K562 (cell line): ENCODE results near the gene CDC42EP3. TPM values are rescaled to one million over a fixed set of nuclear protein-coding genes. Genes with fewer than 3 reads are reported as not detected.
A peak's percentile ranks its signal among the peaks of the same experiment; 100 is the strongest.

Experiments
- ATAC-seq: fragments of 200-7000 bp; cut with Tn5 transposase; 3 replicates; pipeline ENCODE4 v1.9.1; 2020; ENCODE audit warnings: moderate library complexity
- Bru-seq: library from RNA; stranded (reverse); fragments of 400-500 nt; gene quantifications from one replicate; lab custom pipeline; 2021; lab: Mats Ljungman, UMichigan
- BruChase-seq, 2 experiments: library from RNA; stranded (reverse); fragments of 400-500 nt; gene quantifications; one replicate each; lab custom pipeline; 2021; lab: Mats Ljungman, UMichigan
- BruUV-seq: library from RNA; stranded (reverse); fragments of 400-500 nt; replicated peaks from 2 replicates; lab custom pipeline; 2021; lab: Mats Ljungman, UMichigan
- CTCF ChIA-PET: fragments of 300-600 bp; formaldehyde crosslinking; extraction: SDS; loops from one replicate; lab custom pipeline; 2021; ENCODE audit warnings: low intra/inter-chr PET ratio; lab: Yijun Ruan, JAX
- POLR2A ChIA-PET: fragments of 300-600, 350-650 bp; sonication (Branson Sonifier 250); formaldehyde crosslinking; extraction: SDS; loops from one replicate; lab custom pipeline; 2021; ENCODE audit warnings: antibody characterized with exemption, inconsistent platforms; lab: Yijun Ruan, JAX
- DNase-seq, 4 experiments: peaks; one replicate each; pipeline versions ENCODE4 v3.0.0 to v3.0.0-alpha.2; 2011 to 2018; ENCODE audit warnings: low spot score in 3 of 4, mixed read lengths in 3 of 4; ENCODE audit errors: extremely low read depth in 1 of 4
- FAIRE-seq: peaks from 2 replicates; lab custom pipeline; 2011; peaks lifted over from hg19 to GRCh38; lab: Jason Lieb, UNC
- H2AFZ ChIP-seq: 2 replicates; pipeline ENCODE4 v1.6.0; 2011; ENCODE audit warnings: low read depth, low read length, control low read depth, inconsistent platforms
- H3K27ac ChIP-seq: fragments of 200-600 bp; 3 replicates; pipeline ENCODE4 v1.8.0; 2011; ENCODE audit warnings: low read depth, mild to moderate bottlenecking, control low read depth, inconsistent platforms, low read length, moderate library complexity, mixed read lengths; ENCODE audit errors: extremely low read depth
- H3K27me3 ChIP-seq, 2 experiments: fragments of 300-600 bp in 1 of 2; 2 replicates in 1 of 2; 3 replicates in 1 of 2; pipeline versions ENCODE4 v1.6.0 to v1.8.0; 2011; ENCODE audit warnings: inconsistent platforms in 2 of 2, low read length in 2 of 2, mild to moderate bottlenecking in 1 of 2, mixed read lengths in 1 of 2, moderate library complexity in 1 of 2; ENCODE audit not compliant: control insufficient read depth in 2 of 2, insufficient read depth in 2 of 2
- H3K36me3 ChIP-seq: fragments of 300-600 bp; 3 replicates; pipeline ENCODE4 v1.8.0; 2011; ENCODE audit warnings: mild to moderate bottlenecking, low read length, inconsistent platforms; ENCODE audit not compliant: control insufficient read depth, insufficient read depth
- H3K4me1 ChIP-seq, 2 experiments: fragments of 200-600 bp in 1 of 2; replicated peaks in 1 of 2; 2 replicates in 1 of 2; 3 replicates in 1 of 2; pipeline versions ENCODE4 v1.5.1 to v1.8.0; 2011; ENCODE audit warnings: inconsistent platforms in 2 of 2, low read length in 2 of 2, mild to moderate bottlenecking in 1 of 2, mixed read lengths in 1 of 2, moderate library complexity in 1 of 2; ENCODE audit not compliant: control insufficient read depth in 2 of 2, insufficient read depth in 2 of 2
- H3K4me2 ChIP-seq: 2 replicates; pipeline ENCODE4 v1.6.1; 2011; ENCODE audit warnings: low read length, control low read depth, inconsistent platforms, mixed read lengths; ENCODE audit not compliant: insufficient read depth
- H3K4me3 ChIP-seq: fragments of 200-600 bp; sonication (generic), shearing (Covaris generic); 2 replicates; pipeline ENCODE4 v1.5.1; 2016; ENCODE audit warnings: control low read depth, inconsistent platforms
- H3K79me2 ChIP-seq: fragments of 200-600 bp; 3 replicates; pipeline ENCODE4 v1.8.0; 2011; ENCODE audit warnings: low read length, inconsistent platforms; ENCODE audit not compliant: control insufficient read depth, insufficient read depth
- H3K9ac ChIP-seq, 2 experiments: 2 replicates each; pipeline versions ENCODE4 v1.6.0 to v1.6.1; 2011; ENCODE audit warnings: low read depth in 2 of 2, low read length in 2 of 2, control low read depth in 1 of 2, inconsistent platforms in 1 of 2, mild to moderate bottlenecking in 1 of 2, mixed read lengths in 1 of 2; ENCODE audit not compliant: insufficient read depth in 1 of 2
- H3K9me1 ChIP-seq: one replicate; pipeline ENCODE4 v1.6.0; 2011; ENCODE audit warnings: inconsistent platforms, mild to moderate bottlenecking, low read length, moderate library complexity; ENCODE audit not compliant: control insufficient read depth, insufficient read depth
- H3K9me3 ChIP-seq: replicated peaks from 2 replicates; pipeline ENCODE4 v1.5.1; 2011; ENCODE audit warnings: low read depth, low read length, inconsistent platforms; ENCODE audit not compliant: control insufficient read depth, insufficient read depth
- H4K20me1 ChIP-seq: replicated peaks from 2 replicates; pipeline ENCODE4 v1.6.1; 2011; ENCODE audit warnings: low read length, inconsistent platforms, mixed read lengths; ENCODE audit not compliant: control insufficient read depth, insufficient read depth
- CREBBP ChIP-seq: IDR thresholded peaks from one replicate; pipeline ENCODE4 v1.6.1; 2012; ENCODE audit warnings: low read depth, mild to moderate bottlenecking, control low read depth, inconsistent platforms, low read length
- DACH1 ChIP-seq: fragments of 450-650 bp; IDR thresholded peaks from 2 replicates; pipeline ENCODE4 v1.6.1; 2018; ENCODE audit not compliant: partially characterized antibody
- RBM34 ChIP-seq: fragments of 200-400 bp; formaldehyde crosslinking; IDR thresholded peaks from 2 replicates; pipeline ENCODE4 v1.6.1; 2018; ENCODE audit warnings: low read length, borderline replicate concordance; ENCODE audit not compliant: insufficient read depth
- SRSF1 ChIP-seq: fragments of 200-400 bp; formaldehyde crosslinking; IDR thresholded peaks from 2 replicates; pipeline ENCODE4 v1.6.1; 2017; ENCODE audit warnings: mild to moderate bottlenecking, low read depth, low read length, moderate library complexity
- ZNF324 ChIP-seq: fragments of 250-450 bp; sonication (Bioruptor Pico); IDR thresholded peaks from 2 replicates; pipeline ENCODE4 v1.4.0; 2020; ENCODE audit warnings: mild to moderate bottlenecking
- WGBS: fragments of 100-300 bp; shearing (Covaris generic); methylation state at CpG from one replicate; pipeline ENCODE4 v1.1.6; 2016; ENCODE audit warnings: low coverage, mixed read lengths; ENCODE audit not compliant: insufficient coverage; ENCODE audit errors: missing lambda C conversion rate; 5-methylcytosine and 5-hydroxymethylcytosine counted together
- in situ Hi-C: fragments of 300-500 bp; cut with MboI; formaldehyde crosslinking; loops from 4 replicates; pipeline ENCODE4 v1.15.0; 2018; ENCODE audit warnings: inconsistent platforms, mixed read lengths
- intact Hi-C: fragments of 100-400 bp; cut with micrococcal nuclease; formaldehyde crosslinking; loops from 2 replicates; pipeline ENCODE4 v1.14.2; 2022
- long read RNA-seq, 3 experiments: library from polyadenylated mRNA in 2 of 3; library from RNA in 1 of 3; unstranded in 2 of 3; stranded (forward) in 1 of 3; transcript quantifications; one replicate each; pipeline ENCODE4 v2.0.0, GENCODE V29; 2019 to 2022
- polyA minus RNA-seq, 3 experiments: library from RNA; depleted of rRNA, polyadenylated mRNA; stranded (reverse); fragments of >200 nt; gene quantifications; 2 replicates each; pipeline ENCODE4 v1.2.3, GENCODE V29; 2011
- polyA plus RNA-seq, 8 experiments: library from polyadenylated mRNA; depleted of rRNA in 4 of 8; stranded (reverse) in 5 of 8; unstranded in 3 of 8; fragments of >200 nt; fragmentation: Nextera tagmentation in 2 of 8; fragmentation: Illumina TruSeq in 1 of 8; extraction: Ambion mirVana in 2 of 8; extraction: Trizol in 1 of 8; gene quantifications; 2 replicates each; pipeline versions ENCODE4 v1.2.1 to v1.2.3, GENCODE V29; 2011 to 2014; ENCODE audit warnings: inconsistent platforms in 1 of 8, missing spikeins in 1 of 8
- total RNA-seq, 7 experiments: library from RNA; depleted of rRNA in 6 of 7; stranded (reverse); fragments of >200 nt in 6 of 7; fragmentation: Illumina TruSeq in 2 of 7; extraction: Trizol in 2 of 7; gene quantifications; 2 replicates each; pipeline versions ENCODE4 v1.2.1 to v1.2.3, GENCODE V29; 2011 to 2021; ENCODE audit warnings: low replicate concordance in 1 of 7
- TF ChIP-seq, protein P1 (sequence below), 2 experiments: fragments of 450-650 bp in 1 of 2; sonication (generic) in 1 of 2; formaldehyde crosslinking; conservative IDR thresholded peaks; 2 replicates each; pipeline versions ENCODE4 v1.4.0 to v1.8.1; 2020 to 2022; ENCODE audit warnings: mild to moderate bottlenecking in 1 of 2, missing genetic modification reagents in 1 of 2
- TF ChIP-seq, protein P2 (sequence below): fragments of 200-800 bp; sonication (Bioruptor generic); IDR thresholded peaks from 2 replicates; pipeline ENCODE4 v1.6.1; 2017; ENCODE audit warnings: missing genetic modification characterization, missing compliant biosample characterization
- TF ChIP-seq, protein P3 (sequence below): IDR thresholded peaks from 3 replicates; pipeline ENCODE4 v1.6.1; 2011; ENCODE audit warnings: borderline replicate concordance, mild to moderate bottlenecking; ENCODE audit not compliant: insufficient read length, insufficient read depth

The CDC42EP3 gene, protein sequence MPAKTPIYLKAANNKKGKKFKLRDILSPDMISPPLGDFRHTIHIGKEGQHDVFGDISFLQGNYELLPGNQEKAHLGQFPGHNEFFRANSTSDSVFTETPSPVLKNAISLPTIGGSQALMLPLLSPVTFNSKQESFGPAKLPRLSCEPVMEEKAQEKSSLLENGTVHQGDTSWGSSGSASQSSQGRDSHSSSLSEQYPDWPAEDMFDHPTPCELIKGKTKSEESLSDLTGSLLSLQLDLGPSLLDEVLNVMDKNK
- 0.40 and 0.49 TPM in 2 replicates for total RNA-seq (2011; cell fraction: chromatin; rRNA removed; ENCODE audit: low replicate concordance)
- total RNA-seq (2011; cell fraction: nucleolus; rRNA removed): 0.50 and 0.53 TPM in 2 replicates
- 0.59 and 1.1 TPM in 2 replicates for total RNA-seq (2011; cell fraction: nucleoplasm; rRNA removed)
- total RNA-seq (2014; rRNA removed): 1.8 and 3.6 TPM in 2 replicates
- total RNA-seq (2014; rRNA removed; fragmentation: Illumina TruSeq; extraction: Trizol): 3.4 and 3.8 TPM in 2 replicates
- 1.9 and 2.0 TPM in 2 replicates for total RNA-seq (2015; rRNA removed; fragmentation: Illumina TruSeq; extraction: Trizol)
- total RNA-seq (2021): 2.5 and 4.2 TPM in 2 replicates
- 0.72 and 2.0 TPM in 2 replicates for polyA plus RNA-seq (2011; rRNA removed)
- polyA plus RNA-seq (2011; cell fraction: cytosol; rRNA removed): 0.69 and 1.8 TPM in 2 replicates
- 0.78 and 1.8 TPM in 2 replicates for polyA plus RNA-seq (2011; cell fraction: nucleus; rRNA removed)
- polyA plus RNA-seq (2012): 1.9 and 3.4 TPM in 2 replicates
- polyA plus RNA-seq (2014; fragmentation: Illumina TruSeq; extraction: Trizol): 4.1 and 6.4 TPM in 2 replicates
- under 1 TPM; 0.74 to 0.77 TPM for polyA plus RNA-seq (2014; fragmentation: Nextera tagmentation; extraction: Ambion mirVana)
- 3.1 and 3.4 TPM in 2 replicates for polyA plus RNA-seq (2014; rRNA removed)
- polyA minus RNA-seq (2011; rRNA and poly(A)+ RNA removed): 0.35 and 2.1 TPM in 2 replicates
- 0.57 and 0.64 TPM in 2 replicates for polyA minus RNA-seq (2011; cell fraction: cytosol; rRNA and poly(A)+ RNA removed)
- 0.27 and 1.2 TPM in 2 replicates for polyA minus RNA-seq (2011; cell fraction: nucleus; rRNA and poly(A)+ RNA removed)
- percentile 53 among the genes with signal in this experiment for Bru-seq, nascent RNA
- percentile 44 among the genes with signal in this experiment for BruChase-seq, experiment 1, labeled RNA remaining after a 2-hour chase
- BruChase-seq, experiment 2, labeled RNA remaining after a 6-hour chase: percentile 45 among the genes with signal in this experiment
- long read RNA-seq, experiment 1, full-length matches to known transcripts: 1 of 3 reads
- long read RNA-seq, experiment 1, partial matches to known transcripts: 0 of 3 reads
- long read RNA-seq, experiment 1, other reads (novel, unspliced or antisense): 2 of 3 reads
- long read RNA-seq, experiment 2, full-length matches to known transcripts: 1 of 6 reads
- long read RNA-seq, experiment 2, partial matches to known transcripts: 0 of 6 reads
- long read RNA-seq, experiment 2, other reads (novel, unspliced or antisense): 5 of 6 reads
- long read RNA-seq, experiment 3: 0 reads

DNA sequence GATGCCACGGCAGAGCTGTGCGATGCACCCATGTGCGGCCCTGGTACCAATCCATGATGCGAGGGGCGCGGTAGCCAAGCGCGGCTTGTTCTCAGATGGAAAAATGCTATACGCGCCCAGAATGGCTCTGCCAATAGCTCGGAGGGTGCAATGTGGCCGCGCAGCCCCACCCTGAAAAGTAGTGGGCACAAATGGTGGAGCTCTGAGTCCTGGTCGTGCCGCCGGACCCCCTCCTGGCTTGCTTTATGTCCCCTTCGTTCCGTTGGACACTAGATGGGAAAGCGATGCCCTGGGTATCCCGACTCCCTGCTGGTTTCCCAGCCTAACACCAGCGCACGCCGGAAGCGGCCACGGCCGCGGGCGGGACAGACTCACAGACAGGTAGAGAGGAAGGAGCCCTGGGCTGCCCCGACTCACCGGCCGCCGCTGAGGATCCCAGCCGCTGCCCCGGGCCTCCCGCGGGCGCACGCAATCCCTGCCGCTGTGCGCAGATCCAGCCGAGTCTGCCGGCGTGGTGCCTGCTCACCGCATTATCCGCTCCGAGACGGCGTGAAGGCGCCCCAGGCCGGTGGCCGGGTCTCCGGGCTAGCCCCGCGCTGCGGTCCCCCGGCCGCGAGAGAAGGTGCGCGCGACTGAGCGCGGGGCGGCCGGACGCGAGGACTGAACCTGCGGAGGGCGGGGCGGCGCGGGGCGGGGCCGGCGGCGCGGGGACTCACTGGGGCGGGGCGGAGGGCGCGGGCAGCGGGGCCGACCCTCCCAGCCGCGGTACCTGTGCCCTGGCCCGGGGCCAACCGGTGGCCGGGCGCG lies at the start of gene CDC42EP3:
CDC42EP3 (minus strand) TSS at position 634 of the 807 bp plus-strand sequence. CDS start 25,055 bp downstream, outside the sequence.
- DNase-seq: peak; percentile 62 to 88 (median 80)
- TF ChIP-seq RBM34 (no peak), DACH1 (no peak), ZNF324 (CRISPR knock-in tag) (0 out of 2 replicates have a peak, but pooled peaks have one; percentile 16), CREBBP (no peak), SRSF1 (no peak)
- TF ChIP-seq, protein P1, sequence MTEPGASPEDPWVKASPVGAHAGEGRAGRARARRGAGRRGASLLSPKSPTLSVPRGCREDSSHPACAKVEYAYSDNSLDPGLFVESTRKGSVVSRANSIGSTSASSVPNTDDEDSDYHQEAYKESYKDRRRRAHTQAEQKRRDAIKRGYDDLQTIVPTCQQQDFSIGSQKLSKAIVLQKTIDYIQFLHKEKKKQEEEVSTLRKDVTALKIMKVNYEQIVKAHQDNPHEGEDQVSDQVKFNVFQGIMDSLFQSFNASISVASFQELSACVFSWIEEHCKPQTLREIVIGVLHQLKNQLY (CRISPR knock-in tag; conservative IDR thresholded peaks at IDR 0.05): no peak
- TF ChIP-seq, protein P2, sequence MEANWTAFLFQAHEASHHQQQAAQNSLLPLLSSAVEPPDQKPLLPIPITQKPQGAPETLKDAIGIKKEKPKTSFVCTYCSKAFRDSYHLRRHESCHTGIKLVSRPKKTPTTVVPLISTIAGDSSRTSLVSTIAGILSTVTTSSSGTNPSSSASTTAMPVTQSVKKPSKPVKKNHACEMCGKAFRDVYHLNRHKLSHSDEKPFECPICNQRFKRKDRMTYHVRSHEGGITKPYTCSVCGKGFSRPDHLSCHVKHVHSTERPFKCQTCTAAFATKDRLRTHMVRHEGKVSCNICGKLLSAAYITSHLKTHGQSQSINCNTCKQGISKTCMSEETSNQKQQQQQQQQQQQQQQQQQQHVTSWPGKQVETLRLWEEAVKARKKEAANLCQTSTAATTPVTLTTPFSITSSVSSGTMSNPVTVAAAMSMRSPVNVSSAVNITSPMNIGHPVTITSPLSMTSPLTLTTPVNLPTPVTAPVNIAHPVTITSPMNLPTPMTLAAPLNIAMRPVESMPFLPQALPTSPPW (CRISPR knock-in tag): peak; percentile 88
- TF ChIP-seq, protein P3, sequence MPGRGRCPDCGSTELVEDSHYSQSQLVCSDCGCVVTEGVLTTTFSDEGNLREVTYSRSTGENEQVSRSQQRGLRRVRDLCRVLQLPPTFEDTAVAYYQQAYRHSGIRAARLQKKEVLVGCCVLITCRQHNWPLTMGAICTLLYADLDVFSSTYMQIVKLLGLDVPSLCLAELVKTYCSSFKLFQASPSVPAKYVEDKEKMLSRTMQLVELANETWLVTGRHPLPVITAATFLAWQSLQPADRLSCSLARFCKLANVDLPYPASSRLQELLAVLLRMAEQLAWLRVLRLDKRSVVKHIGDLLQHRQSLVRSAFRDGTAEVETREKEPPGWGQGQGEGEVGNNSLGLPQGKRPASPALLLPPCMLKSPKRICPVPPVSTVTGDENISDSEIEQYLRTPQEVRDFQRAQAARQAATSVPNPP: no peak

More for the DNA sequence above, at the start of gene CDC42EP3:
- in situ Hi-C loops (no loop called here), intact Hi-C loops (loop anchor here (1.0 kb wide), 1 partner anchor 43 kb away; no protein-coding TSS in a partner anchor)
- Histone ChIP-seq H2AFZ (peak within 1 kb of the TSS; percentile 90), H3K27me3 (peaks cover 0 to 12% of the 10 kb centered on the region in 2 experiments; a peak in 2 of 5 replicates), H4K20me1 (peaks cover 3% of the 10 kb centered on the region), H3K79me2 (no peaks in the 10 kb centered on the region; the same call in 2 of the 3 replicates), H3K4me1 (peaks cover 13 to 22% of the 10 kb centered on the region in 2 experiments; a peak in 4 of 5 replicates), H3K9me3 (no peaks in the 10 kb centered on the region), H3K4me3 (peak within 1 kb of the TSS; percentile 67), H3K36me3 (no peaks in the 10 kb centered on the region), H3K4me2 (peak within 1 kb of the TSS; percentile 78), H3K9me1 (no peaks in the 10 kb centered on the region), H3K27ac (peak within 1 kb of the TSS; percentile 33; the same call in 2 of the 3 replicates), H3K9ac (peak within 1 kb of the TSS; percentile 59 to 91)
- BruUV-seq: no TSS peak
- 3% methylated on average over 60 of the region's 90 CpGs for WGBS
- FAIRE-seq (no peak), ATAC-seq (peak; percentile 89)
- POLR2A ChIA-PET: interaction anchor here (0.8 kb wide), 1 partner anchor 1762 kb away, joined by 3 read pairs; no protein-coding TSS in a partner anchor
- CTCF ChIA-PET: no interaction called here
